ENCODE results near the gene PARPBP. TPM values are rescaled to one million over a fixed set of nuclear protein-coding genes. Genes with fewer than 3 reads are reported as not detected.
"Not testable (repeated sequence)": the region's sequence is repeated elsewhere in the genome, so short reads cannot be mapped to it uniquely, and the experiment has no call there.

PARPBP gene
- polyA plus RNA-seq, 2 donors = 5.8 to 7.0 TPM

DNA sequence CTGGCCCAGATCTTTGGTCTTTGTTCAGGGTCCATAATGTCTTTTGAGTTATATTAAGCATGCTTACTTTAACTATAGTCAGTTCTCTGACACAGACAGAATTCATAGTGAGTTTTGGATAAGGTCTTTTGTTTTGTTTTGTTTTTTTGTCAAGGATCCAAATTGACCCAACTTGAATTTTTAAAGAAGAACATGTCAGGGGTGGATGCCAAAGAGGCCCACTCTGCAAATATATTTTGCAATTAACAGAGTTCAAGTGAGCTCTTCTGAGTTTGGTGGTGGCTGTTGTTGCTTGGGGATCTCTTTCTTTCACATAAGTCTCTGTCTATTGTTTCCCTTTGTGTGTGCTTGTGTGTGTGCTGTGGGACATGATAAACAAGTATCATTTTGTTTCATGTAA is 112.1 kb downstream of the PARPBP start:
- no peak overlapping the region for H3K4me3 ChIP-seq (ENCODE audit: low read depth in 1 of 2, low read length in 2 of 2)
- no peaks in the 10 kb centered on the region for H3K4me1 ChIP-seq (ENCODE audit: control insufficient read depth in 2 of 2, insufficient read depth in 2 of 2, low read length in 1 of 2)
- H3K36me3 ChIP-seq (ENCODE audit: control insufficient read depth in 2 of 2, insufficient read depth in 2 of 2, low read length in 1 of 2) = no peaks in the 10 kb centered on the region
- H3K9me3 ChIP-seq (ENCODE audit: control insufficient read depth in 2 of 2, insufficient read depth in 1 of 2, low read depth in 1 of 2, low read length in 1 of 2) = no peaks in the 10 kb centered on the region
- no peak overlapping the region for H3K27ac ChIP-seq (ENCODE audit: low read depth in 2 of 2, low read length in 1 of 2)
- no peaks in the 10 kb centered on the region for H3K27me3 ChIP-seq (ENCODE audit: control insufficient read depth in 1 of 2, insufficient read depth in 2 of 2, low read length in 2 of 2)

DNA sequence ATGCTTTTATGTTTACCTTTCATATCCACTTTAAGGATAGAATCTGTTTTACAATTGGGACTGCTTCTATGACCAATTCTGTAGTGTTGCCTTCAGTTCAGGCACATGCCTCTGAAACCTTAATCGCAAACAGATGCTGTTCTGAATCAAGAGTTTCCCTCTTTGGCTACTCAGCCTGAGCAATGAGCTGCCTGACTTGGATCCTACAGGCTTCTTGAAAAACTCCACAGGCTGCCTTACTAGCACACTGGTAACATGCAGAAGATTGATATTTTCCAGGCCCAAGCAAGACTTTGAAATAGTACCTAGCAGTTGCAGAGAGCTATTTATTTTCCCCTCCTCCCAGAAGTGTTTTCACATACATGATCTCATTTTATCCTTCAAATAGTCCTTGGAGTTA is 112.5 kb downstream of the PARPBP start:
- Histone ChIP-seq H3K27ac (ENCODE audit: low read depth in 2 of 2, low read length in 1 of 2) (no peak overlapping the region), H3K9me3 (ENCODE audit: control insufficient read depth in 2 of 2, insufficient read depth in 1 of 2, low read depth in 1 of 2, low read length in 1 of 2) (no peaks in the 10 kb centered on the region), H3K4me1 (ENCODE audit: control insufficient read depth in 2 of 2, insufficient read depth in 2 of 2, low read length in 1 of 2) (no peaks in the 10 kb centered on the region), H3K27me3 (ENCODE audit: control insufficient read depth in 1 of 2, insufficient read depth in 2 of 2, low read length in 2 of 2) (no peaks in the 10 kb centered on the region), H3K36me3 (ENCODE audit: control insufficient read depth in 2 of 2, insufficient read depth in 2 of 2, low read length in 1 of 2) (no peaks in the 10 kb centered on the region), H3K4me3 (ENCODE audit: low read depth in 1 of 2, low read length in 2 of 2) (no peak overlapping the region)
- WGBS, 2 donors = 75 to 93% methylated on average over 1 of the region's 1 CpG

DNA sequence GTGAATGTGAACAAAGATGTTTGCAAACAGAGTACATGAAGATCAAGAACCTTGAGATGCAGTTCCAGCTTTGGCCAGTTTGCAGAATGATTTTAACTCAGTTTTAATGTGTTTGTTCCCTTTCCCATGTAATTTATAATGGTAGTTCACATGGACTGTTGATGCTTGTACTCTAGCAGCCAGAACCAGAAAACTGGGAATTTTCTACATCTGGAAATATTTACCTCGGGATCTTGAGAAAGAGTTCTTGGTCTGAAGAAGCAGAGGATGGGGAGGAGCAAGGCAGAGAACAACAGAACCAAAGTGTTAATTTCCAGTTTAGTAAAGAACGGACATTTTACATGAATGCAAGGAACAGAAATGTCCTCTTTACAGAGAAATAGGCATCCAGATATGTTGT is 114.6 kb downstream of the PARPBP start:
- Histone ChIP-seq H3K4me1 (ENCODE audit: control insufficient read depth in 2 of 2, insufficient read depth in 2 of 2, low read length in 1 of 2) (no peaks in the 10 kb centered on the region), H3K27me3 (ENCODE audit: control insufficient read depth in 1 of 2, insufficient read depth in 2 of 2, low read length in 2 of 2) (no peaks in the 10 kb centered on the region), H3K4me3 (ENCODE audit: low read depth in 1 of 2, low read length in 2 of 2) (no peak overlapping the region), H3K9me3 (ENCODE audit: control insufficient read depth in 2 of 2, insufficient read depth in 1 of 2, low read depth in 1 of 2, low read length in 1 of 2) (no peaks in the 10 kb centered on the region), H3K36me3 (ENCODE audit: control insufficient read depth in 2 of 2, insufficient read depth in 2 of 2, low read length in 1 of 2) (no peaks in the 10 kb centered on the region), H3K27ac (ENCODE audit: low read depth in 2 of 2, low read length in 1 of 2) (no peak overlapping the region)
- WGBS, 2 donors = 81 to 82% methylated on average over 2 of the region's 2 CpGs

DNA sequence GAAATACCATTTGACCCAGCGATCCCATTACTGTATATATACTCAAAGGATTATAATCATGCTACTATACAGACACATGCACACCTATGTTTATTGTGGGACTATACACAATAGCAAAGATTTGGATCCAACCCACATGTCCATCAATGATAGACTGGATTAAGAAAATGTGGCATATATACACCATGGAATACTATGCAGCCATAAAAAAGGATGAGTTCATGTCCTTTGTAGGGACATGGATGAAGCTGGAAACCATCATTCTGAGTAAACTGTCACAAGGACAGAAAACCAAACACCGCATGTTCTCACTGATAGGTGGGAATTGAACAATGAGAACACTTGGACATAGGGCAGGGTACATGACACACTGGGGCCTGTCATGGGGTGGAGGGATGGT is 120.9 kb downstream of the PARPBP start:
- H3K9me3 ChIP-seq (ENCODE audit: control insufficient read depth in 2 of 2, insufficient read depth in 1 of 2, low read depth in 1 of 2, low read length in 1 of 2); H3K4me1 ChIP-seq (ENCODE audit: control insufficient read depth in 2 of 2, insufficient read depth in 2 of 2, low read length in 1 of 2); H3K4me3 ChIP-seq (ENCODE audit: low read depth in 1 of 2, low read length in 2 of 2); H3K27me3 ChIP-seq (ENCODE audit: control insufficient read depth in 1 of 2, insufficient read depth in 2 of 2, low read length in 2 of 2); H3K36me3 ChIP-seq (ENCODE audit: control insufficient read depth in 2 of 2, insufficient read depth in 2 of 2, low read length in 1 of 2); H3K27ac ChIP-seq (ENCODE audit: low read depth in 2 of 2, low read length in 1 of 2): not testable (repeated sequence)
- WGBS, 2 donors = 92 to 94% methylated on average over 2 of the region's 2 CpGs

Other genes with a start within 250 kb of the PARPBP start
- 1 to 10 TPM; 2.8 TPM for gene DRAM1, start 242.6 kb upstream of the PARPBP start, polyA plus RNA-seq
- gene WASHC3, start 58.2 kb upstream of the PARPBP start, polyA plus RNA-seq = 10 to 100 TPM; 31.0 to 39.4 TPM
- 10 to 100 TPM in 1 of 2 donors, 1 to 10 TPM in 1; 7.3 to 26.8 TPM for gene NUP37, start 69 bp upstream of the PARPBP start, polyA plus RNA-seq
- not detected for gene PMCH, start 77.7 kb downstream of the PARPBP start, polyA plus RNA-seq